ENCODE measurements around the gene ZBTB5. TPM values are rescaled to one million over a fixed set of nuclear protein-coding genes. Genes with fewer than 3 reads are reported as not detected.

The ZBTB5 gene
- total and polyA plus RNA-seq, 4 donors: 16.2 to 20.8 (median 20.0) TPM

DNA sequence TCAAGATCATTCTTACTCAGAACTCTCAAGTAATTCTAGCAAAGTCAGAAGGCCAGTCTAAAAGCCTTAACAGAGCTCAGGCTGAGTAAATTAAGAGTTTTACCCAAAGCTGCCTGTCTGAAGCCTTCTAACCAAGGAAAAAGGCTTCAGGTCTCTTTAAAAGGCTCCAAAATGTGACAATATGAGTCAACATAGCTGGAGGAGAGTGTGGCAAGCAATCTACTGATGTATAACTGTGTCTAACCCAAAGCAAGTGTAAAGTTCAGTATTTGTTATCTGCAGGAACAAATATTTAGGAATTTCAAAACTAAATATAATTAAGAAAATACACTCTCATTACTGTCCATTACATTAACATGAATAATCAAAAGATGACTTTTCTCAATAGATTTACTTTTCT is 11.0 kb downstream of the ZBTB5 start:
- H3K4me3 ChIP-seq (ENCODE audit: low read depth, low read length): no peak overlapping the region
- no peak for DNase-seq (ENCODE audit: low read depth in 4 of 6, low spot score in 6 of 6)
- peaks cover 3% of the 10 kb centered on the region for H3K4me1 ChIP-seq (ENCODE audit: control insufficient read depth, insufficient read depth, low read length)
- no peaks in the 10 kb centered on the region for H3K27me3 ChIP-seq (ENCODE audit: control insufficient read depth, insufficient read depth, low read length)
- H3K36me3 ChIP-seq (ENCODE audit: control insufficient read depth, insufficient read depth, low read length): peaks cover 8% of the 10 kb centered on the region
- H3K27ac ChIP-seq (ENCODE audit: low read depth, low read length): no peak overlapping the region
- H3K9me3 ChIP-seq (ENCODE audit: control insufficient read depth, insufficient read depth, low read length): no peaks in the 10 kb centered on the region

DNA sequence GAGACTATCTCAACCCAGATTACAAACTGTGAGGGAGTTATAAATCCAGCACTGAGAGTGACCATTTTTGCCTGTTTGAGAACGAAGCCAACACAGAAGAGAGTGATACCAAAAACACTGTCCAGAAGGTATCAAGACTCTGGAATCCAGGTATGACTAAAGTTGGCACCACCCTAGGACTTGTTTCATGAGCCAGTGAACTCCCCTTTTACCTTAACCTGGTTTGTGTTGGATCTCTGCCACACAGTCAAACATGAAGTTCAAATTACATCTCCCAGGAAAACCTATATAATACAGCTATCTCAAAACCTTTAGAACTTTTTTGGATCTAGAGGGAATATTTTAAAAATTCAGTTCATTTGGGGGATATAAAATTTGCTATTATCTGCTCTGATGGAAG is 11.4 kb downstream of the ZBTB5 start:
- Histone ChIP-seq H3K27me3 (ENCODE audit: control insufficient read depth, insufficient read depth, low read length) (no peaks in the 10 kb centered on the region), H3K9me3 (ENCODE audit: control insufficient read depth, insufficient read depth, low read length) (no peaks in the 10 kb centered on the region), H3K4me1 (ENCODE audit: control insufficient read depth, insufficient read depth, low read length) (peaks cover 3% of the 10 kb centered on the region), H3K4me3 (ENCODE audit: low read depth, low read length) (no peak overlapping the region), H3K36me3 (ENCODE audit: control insufficient read depth, insufficient read depth, low read length) (peaks cover 9% of the 10 kb centered on the region), H3K27ac (ENCODE audit: low read depth, low read length) (no peak overlapping the region)
- no peak for DNase-seq (ENCODE audit: low read depth in 4 of 6, low spot score in 6 of 6)
- no CpG with 5 or more reads among the region's 1 CpG for WGBS (ENCODE audit: insufficient coverage)

DNA sequence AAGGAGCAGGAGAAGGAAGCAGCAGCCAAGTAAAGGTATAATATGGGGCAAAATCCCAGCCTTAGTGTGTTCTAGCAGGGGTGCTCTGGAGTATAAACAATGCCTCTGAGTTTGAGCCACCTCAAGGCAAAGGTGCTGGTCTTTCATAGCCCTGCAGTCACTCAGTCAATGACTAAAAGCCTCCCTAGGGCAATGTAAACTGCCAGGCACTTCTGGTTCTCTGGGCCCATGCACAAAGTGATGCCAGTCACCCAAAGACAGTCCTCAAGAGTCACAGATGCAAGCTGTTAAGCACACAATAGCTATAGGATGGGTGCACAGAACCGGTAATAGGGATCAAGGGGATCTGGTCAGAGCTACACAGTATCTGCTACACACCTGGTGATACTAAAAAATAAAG is 12.6 kb downstream of the ZBTB5 start:
- Histone ChIP-seq H3K36me3 (ENCODE audit: control insufficient read depth, insufficient read depth, low read length) (peaks cover 9% of the 10 kb centered on the region), H3K4me1 (ENCODE audit: control insufficient read depth, insufficient read depth, low read length) (peaks cover 3% of the 10 kb centered on the region), H3K27ac (ENCODE audit: low read depth, low read length) (no peak overlapping the region), H3K9me3 (ENCODE audit: control insufficient read depth, insufficient read depth, low read length) (no peaks in the 10 kb centered on the region), H3K4me3 (ENCODE audit: low read depth, low read length) (no peak overlapping the region), H3K27me3 (ENCODE audit: control insufficient read depth, insufficient read depth, low read length) (no peaks in the 10 kb centered on the region)
- no peak for DNase-seq (ENCODE audit: low read depth in 4 of 6, low spot score in 6 of 6)
- WGBS (ENCODE audit: insufficient coverage): no CpG with 5 or more reads among the region's 1 CpG

DNA sequence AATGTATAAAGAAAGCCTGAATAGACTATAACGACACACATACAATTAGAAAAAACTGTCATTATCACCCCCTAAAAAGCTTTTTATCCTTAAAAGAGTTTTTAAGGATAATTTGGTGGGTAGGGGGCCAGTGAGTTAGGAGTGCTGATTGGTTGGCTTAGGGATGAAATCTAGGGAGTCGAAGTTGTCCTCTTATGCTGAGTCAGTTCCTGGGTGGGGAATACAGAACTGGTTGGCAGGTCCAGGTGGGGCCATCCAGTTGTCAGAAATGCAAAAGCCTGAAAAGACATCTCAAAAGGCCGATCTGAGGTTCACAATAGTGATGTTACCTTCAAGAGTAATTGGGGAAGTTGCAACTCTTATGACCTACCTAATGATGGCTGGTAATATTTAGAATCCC is 13.6 kb downstream of the ZBTB5 start:
- no peak for DNase-seq (ENCODE audit: low read depth in 4 of 6, low spot score in 6 of 6)
- no peaks in the 10 kb centered on the region for H3K27me3 ChIP-seq (ENCODE audit: control insufficient read depth, insufficient read depth, low read length)
- 100% methylated on average over 1 of the region's 3 CpGs for WGBS (ENCODE audit: insufficient coverage)
- no peak overlapping the region for H3K4me3 ChIP-seq (ENCODE audit: low read depth, low read length)
- H3K27ac ChIP-seq (ENCODE audit: low read depth, low read length): no peak overlapping the region
- H3K36me3 ChIP-seq (ENCODE audit: control insufficient read depth, insufficient read depth, low read length): peaks cover 9% of the 10 kb centered on the region
- peaks cover 3% of the 10 kb centered on the region for H3K4me1 ChIP-seq (ENCODE audit: control insufficient read depth, insufficient read depth, low read length)
- no peaks in the 10 kb centered on the region for H3K9me3 ChIP-seq (ENCODE audit: control insufficient read depth, insufficient read depth, low read length)

DNA sequence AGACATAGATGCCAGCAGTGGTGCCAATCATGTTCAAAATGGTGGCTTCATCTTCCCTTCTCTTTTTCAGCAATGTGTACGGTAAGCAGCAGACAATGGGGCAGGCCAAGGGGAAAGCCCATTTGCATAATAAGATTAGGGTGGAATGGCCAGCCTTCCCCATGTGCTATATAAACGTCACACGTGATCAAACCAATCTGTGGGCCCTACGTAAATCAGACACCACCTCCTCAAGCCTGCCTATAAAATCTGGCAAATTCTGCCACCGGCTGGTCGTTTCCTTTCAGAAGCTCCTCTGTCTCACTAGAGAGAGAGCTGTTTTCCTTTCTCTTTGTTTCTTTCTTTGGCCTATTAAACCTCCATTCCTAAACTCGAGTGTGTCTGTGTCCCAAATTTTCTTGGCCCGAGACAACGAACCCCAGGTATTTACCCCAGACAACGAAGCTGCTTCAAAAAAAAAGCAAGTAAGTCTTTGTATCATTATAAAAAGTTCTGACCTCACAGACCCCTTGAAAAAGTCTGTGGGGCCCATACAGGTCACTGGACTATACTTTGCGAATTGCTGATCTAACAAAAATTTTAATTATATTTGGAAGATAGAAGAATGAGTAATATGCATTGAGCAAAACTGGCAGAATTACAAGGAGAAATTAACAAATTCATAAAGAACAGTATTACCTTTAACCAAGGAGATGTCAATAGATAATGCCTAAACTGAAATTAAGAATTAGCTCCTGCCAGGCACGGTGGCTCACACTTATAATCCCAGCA is 15.2 kb downstream of the ZBTB5 start:
- DNase-seq (ENCODE audit: low read depth in 4 of 6, low spot score in 6 of 6): peak in 2 of 6 donors; percentile 64 to 79
- Histone ChIP-seq H3K27ac (ENCODE audit: low read depth, low read length) (no peak overlapping the region), H3K4me1 (ENCODE audit: control insufficient read depth, insufficient read depth, low read length) (no peaks in the 10 kb centered on the region)

DNA sequence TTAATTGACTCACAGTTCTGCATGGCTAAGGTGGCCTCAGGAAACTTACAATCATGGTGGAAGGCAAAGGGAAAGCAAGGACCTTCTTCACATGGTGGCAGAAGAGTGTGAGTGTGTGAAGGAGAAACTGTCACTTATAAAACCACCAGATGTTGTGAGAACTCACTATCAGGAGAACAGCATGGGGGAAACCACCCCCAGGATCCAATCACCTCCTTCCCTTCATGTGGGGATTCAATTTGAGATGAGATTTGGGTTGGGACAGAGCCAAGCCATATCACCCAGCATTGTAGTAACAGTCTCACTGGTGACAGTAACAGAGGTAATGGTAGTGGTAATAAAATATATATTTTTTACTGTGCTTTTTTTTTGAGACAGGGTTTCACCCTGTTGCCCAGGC is 18.1 kb downstream of the ZBTB5 start:
- Histone ChIP-seq H3K36me3 (ENCODE audit: control insufficient read depth, insufficient read depth, low read length) (peaks cover 12% of the 10 kb centered on the region), H3K4me1 (ENCODE audit: control insufficient read depth, insufficient read depth, low read length) (no peaks in the 10 kb centered on the region)

More for the DNA sequence above, 15.2 kb downstream of the ZBTB5 start:
- peaks cover 6% of the 10 kb centered on the region for H3K36me3 ChIP-seq (ENCODE audit: control insufficient read depth, insufficient read depth, low read length)
- no peak overlapping the region for H3K4me3 ChIP-seq (ENCODE audit: low read depth, low read length)
- WGBS (ENCODE audit: insufficient coverage): 20% methylated on average over 5 of the region's 12 CpGs
- H3K27me3 ChIP-seq (ENCODE audit: control insufficient read depth, insufficient read depth, low read length): no peaks in the 10 kb centered on the region
- H3K9me3 ChIP-seq (ENCODE audit: control insufficient read depth, insufficient read depth, low read length): no peaks in the 10 kb centered on the region

DNA sequence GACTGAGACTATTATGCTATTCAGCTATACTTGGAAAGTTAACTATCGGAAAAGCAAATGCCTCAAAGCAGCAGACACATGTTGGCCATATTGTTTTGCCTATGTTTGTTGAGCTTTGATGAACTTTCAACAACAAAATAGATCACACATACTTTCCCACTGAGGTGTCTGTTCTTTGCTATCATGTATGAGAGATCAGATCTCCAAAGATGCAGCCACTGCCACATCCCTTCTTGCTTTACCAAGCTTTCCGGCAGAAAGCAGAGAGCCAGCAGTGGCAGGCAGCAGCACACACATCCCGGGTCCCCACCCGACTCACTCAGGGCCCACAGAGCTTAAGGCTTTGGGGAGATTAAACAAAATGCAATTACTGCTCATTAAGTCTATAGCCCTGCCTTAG is 18.8 kb downstream of the ZBTB5 start:
- H3K9me3 ChIP-seq (ENCODE audit: control insufficient read depth, insufficient read depth, low read length): no peaks in the 10 kb centered on the region
- no peak overlapping the region for H3K4me3 ChIP-seq (ENCODE audit: low read depth, low read length)
- H3K27me3 ChIP-seq (ENCODE audit: control insufficient read depth, insufficient read depth, low read length): no peaks in the 10 kb centered on the region
- no peaks in the 10 kb centered on the region for H3K4me1 ChIP-seq (ENCODE audit: control insufficient read depth, insufficient read depth, low read length)
- 88% methylated on average over 3 of the region's 4 CpGs for WGBS (ENCODE audit: insufficient coverage)
- DNase-seq (ENCODE audit: low read depth in 4 of 6, low spot score in 6 of 6): no peak
- H3K27ac ChIP-seq (ENCODE audit: low read depth, low read length): no peak overlapping the region
- H3K36me3 ChIP-seq (ENCODE audit: control insufficient read depth, insufficient read depth, low read length): peaks cover 19% of the 10 kb centered on the region

More for the DNA sequence above, 18.1 kb downstream of the ZBTB5 start:
- no peak for DNase-seq (ENCODE audit: low read depth in 4 of 6, low spot score in 6 of 6)
- no peak overlapping the region for H3K4me3 ChIP-seq (ENCODE audit: low read depth, low read length)
- H3K27me3 ChIP-seq (ENCODE audit: control insufficient read depth, insufficient read depth, low read length): no peaks in the 10 kb centered on the region
- no peak overlapping the region for H3K27ac ChIP-seq (ENCODE audit: low read depth, low read length)
- no peaks in the 10 kb centered on the region for H3K9me3 ChIP-seq (ENCODE audit: control insufficient read depth, insufficient read depth, low read length)

DNA sequence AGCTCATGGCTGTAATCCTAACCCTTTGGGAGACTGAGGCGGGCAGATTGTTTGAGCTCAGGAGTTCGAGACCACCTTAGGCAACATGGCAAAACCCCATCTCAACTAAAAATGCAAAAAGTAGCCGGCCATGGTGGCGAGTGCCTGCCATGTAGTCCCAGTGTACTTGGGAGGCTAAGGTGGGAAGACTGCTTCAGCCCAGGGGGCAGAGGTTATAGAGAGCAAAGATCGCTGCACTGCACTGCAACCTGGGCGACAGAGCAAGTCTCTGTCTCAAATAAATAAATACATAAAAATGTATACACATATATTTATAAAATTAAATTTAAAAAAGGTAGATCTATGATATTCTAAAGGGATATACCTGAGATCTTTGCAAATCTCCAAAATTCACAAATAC is 19.4 kb downstream of the ZBTB5 start:
- H3K9me3 ChIP-seq (ENCODE audit: control insufficient read depth, insufficient read depth, low read length): no peaks in the 10 kb centered on the region
- WGBS (ENCODE audit: insufficient coverage): 100% methylated on average over 2 of the region's 6 CpGs
- H3K4me3 ChIP-seq (ENCODE audit: low read depth, low read length): no peak overlapping the region
- no peak for DNase-seq (ENCODE audit: low read depth in 4 of 6, low spot score in 6 of 6)
- no peaks in the 10 kb centered on the region for H3K4me1 ChIP-seq (ENCODE audit: control insufficient read depth, insufficient read depth, low read length)
- H3K27me3 ChIP-seq (ENCODE audit: control insufficient read depth, insufficient read depth, low read length): no peaks in the 10 kb centered on the region
- peaks cover 22% of the 10 kb centered on the region for H3K36me3 ChIP-seq (ENCODE audit: control insufficient read depth, insufficient read depth, low read length)
- no peak overlapping the region for H3K27ac ChIP-seq (ENCODE audit: low read depth, low read length)

DNA sequence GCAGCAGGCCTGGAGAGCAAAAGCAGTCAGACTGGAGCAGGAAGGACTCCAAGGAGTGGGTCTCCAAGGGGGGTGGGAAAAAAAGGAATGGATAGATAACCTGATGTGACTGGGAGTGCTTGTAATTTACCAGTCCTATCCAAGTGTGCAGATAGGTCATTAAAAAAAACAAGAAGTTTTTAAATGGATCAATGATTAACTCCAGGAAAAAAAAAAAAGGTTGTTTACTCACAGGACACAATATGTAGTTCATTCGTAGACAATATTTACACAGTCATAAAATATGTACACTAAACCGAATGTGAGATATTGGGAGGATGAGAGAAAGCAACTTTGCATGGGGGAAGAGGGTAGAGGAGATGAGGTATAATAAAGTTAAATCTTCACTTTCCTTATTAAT is 20.4 kb downstream of the ZBTB5 start:
- H3K4me1 ChIP-seq (ENCODE audit: control insufficient read depth, insufficient read depth, low read length): no peaks in the 10 kb centered on the region
- no peak for DNase-seq (ENCODE audit: low read depth in 4 of 6, low spot score in 6 of 6)
- peaks cover 30% of the 10 kb centered on the region for H3K36me3 ChIP-seq (ENCODE audit: control insufficient read depth, insufficient read depth, low read length)
- no peaks in the 10 kb centered on the region for H3K9me3 ChIP-seq (ENCODE audit: control insufficient read depth, insufficient read depth, low read length)
- no peaks in the 10 kb centered on the region for H3K27me3 ChIP-seq (ENCODE audit: control insufficient read depth, insufficient read depth, low read length)
- H3K27ac ChIP-seq (ENCODE audit: low read depth, low read length): no peak overlapping the region
- H3K4me3 ChIP-seq (ENCODE audit: low read depth, low read length): no peak overlapping the region
- WGBS (ENCODE audit: insufficient coverage): no CpG with 5 or more reads among the region's 2 CpGs

DNA sequence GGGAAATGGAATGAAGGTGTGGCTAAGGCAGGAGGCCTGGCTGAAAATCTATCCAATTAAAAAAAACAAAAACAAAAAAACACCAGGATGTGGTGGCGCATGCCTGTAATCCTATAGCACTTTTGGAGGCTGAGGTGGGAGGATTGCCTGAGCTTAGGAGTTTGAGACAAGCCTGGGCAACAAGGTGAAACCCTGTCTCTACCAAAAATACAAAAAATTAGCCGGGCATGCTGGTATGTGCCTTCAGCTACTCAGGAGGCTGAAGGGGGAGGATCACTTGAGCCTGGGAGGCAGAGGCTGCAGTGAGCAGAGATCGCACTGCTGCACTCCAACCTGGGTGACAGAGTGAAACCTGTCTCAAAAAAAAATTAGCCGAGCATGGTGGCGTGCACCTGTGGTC is 21.7 kb downstream of the ZBTB5 start:
- peaks cover 31% of the 10 kb centered on the region for H3K36me3 ChIP-seq (ENCODE audit: control insufficient read depth, insufficient read depth, low read length)
- no peaks in the 10 kb centered on the region for H3K4me1 ChIP-seq (ENCODE audit: control insufficient read depth, insufficient read depth, low read length)
- no peak for DNase-seq (ENCODE audit: low read depth in 4 of 6, low spot score in 6 of 6)
- no peak overlapping the region for H3K27ac ChIP-seq (ENCODE audit: low read depth, low read length)
- no peaks in the 10 kb centered on the region for H3K9me3 ChIP-seq (ENCODE audit: control insufficient read depth, insufficient read depth, low read length)
- no peaks in the 10 kb centered on the region for H3K27me3 ChIP-seq (ENCODE audit: control insufficient read depth, insufficient read depth, low read length)
- no peak overlapping the region for H3K4me3 ChIP-seq (ENCODE audit: low read depth, low read length)
- 100% methylated on average over 3 of the region's 5 CpGs for WGBS (ENCODE audit: insufficient coverage)
